Measurements from ENCODE around the gene POU1F1.
"Not testable (repeated sequence)": the region's sequence is repeated elsewhere in the genome, so short reads cannot be mapped to it uniquely, and the experiment has no call there.

Gene POU1F1

GRCh38 chr3:87248831-87249230, 27.6 kb downstream of the POU1F1 start:
- DNase-seq, result no peak

GRCh38 chr3:87248231-87248630, 28.2 kb downstream of the POU1F1 start:
- DNase-seq, result not testable (repeated sequence)

GRCh38 chr3:87247430-87247773, 29.0 kb downstream of the POU1F1 start:
- no peak for DNase-seq

GRCh38 chr3:87246662-87247429, 29.5 kb downstream of the POU1F1 start:
- DNase-seq, result no peak

GRCh38 chr3:87236093-87236492, 40.3 kb downstream of the POU1F1 start:
- no peak for DNase-seq

GRCh38 chr3:87233805-87234204, 42.6 kb downstream of the POU1F1 start:
- DNase-seq, result no peak

GRCh38 chr3:87229113-87229512, 47.3 kb downstream of the POU1F1 start:
- DNase-seq, result no peak

GRCh38 chr3:87228316-87228715, 48.1 kb downstream of the POU1F1 start:
- DNase-seq, result no peak

GRCh38 chr3:87227835-87228144, 48.6 kb downstream of the POU1F1 start:
- DNase-seq, result no peak

- peak; percentile 93 for DNase-seq
These were observed 49.1 kb downstream of the POU1F1 start, which contains the start of gene CHMP2B for GRCh38 chr3:87227104-87227834. CHMP2B (plus strand) TSS chr3:87227309; CDS start chr3:87227523, 214 bp downstream.

- no peak for DNase-seq
These were observed 50.7 kb downstream of the POU1F1 start for GRCh38 chr3:87225659-87226058.

- no peak for DNase-seq
These were observed 56.8 kb downstream of the POU1F1 start for GRCh38 chr3:87219611-87220010.

GRCh38 chr3:87218560-87218959, 57.8 kb downstream of the POU1F1 start:
- DNase-seq, result no peak
